ENCODE data around the gene TRAK1. TPM values are rescaled to one million over a fixed set of nuclear protein-coding genes. Genes with fewer than 3 reads are reported as not detected.

TRAK1 gene
- total and polyA plus RNA-seq, 10 donors, result 15.4 to 60.0 (median 47.8) TPM

DNA sequence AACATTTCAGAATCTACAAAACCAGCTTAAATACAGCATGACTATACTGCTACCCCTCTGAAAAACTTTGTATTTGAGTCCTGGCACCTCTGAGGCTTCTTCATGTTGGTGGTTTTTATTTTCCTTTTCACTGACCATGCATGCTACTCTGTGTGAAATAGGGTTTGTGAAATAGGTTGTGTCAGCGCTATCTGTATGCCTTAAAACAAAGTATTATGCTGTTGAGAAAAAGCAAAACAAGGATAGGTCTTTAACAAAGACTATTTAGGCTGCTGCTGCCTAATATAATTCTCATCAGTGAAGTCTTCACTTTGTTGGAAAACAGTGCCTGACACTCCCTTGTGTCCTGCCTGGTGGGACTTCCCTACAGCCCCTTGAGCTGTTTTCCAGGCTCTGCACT lies 28.7 kb upstream of the TRAK1 start:
- TF ChIP-seq POLR2AphosphoS5 (IDR thresholded peaks at IDR 0.05) (no peak), POLR2A (IDR thresholded peaks at IDR 0.05) (no peak)
- TF ChIP-seq, protein P1, sequence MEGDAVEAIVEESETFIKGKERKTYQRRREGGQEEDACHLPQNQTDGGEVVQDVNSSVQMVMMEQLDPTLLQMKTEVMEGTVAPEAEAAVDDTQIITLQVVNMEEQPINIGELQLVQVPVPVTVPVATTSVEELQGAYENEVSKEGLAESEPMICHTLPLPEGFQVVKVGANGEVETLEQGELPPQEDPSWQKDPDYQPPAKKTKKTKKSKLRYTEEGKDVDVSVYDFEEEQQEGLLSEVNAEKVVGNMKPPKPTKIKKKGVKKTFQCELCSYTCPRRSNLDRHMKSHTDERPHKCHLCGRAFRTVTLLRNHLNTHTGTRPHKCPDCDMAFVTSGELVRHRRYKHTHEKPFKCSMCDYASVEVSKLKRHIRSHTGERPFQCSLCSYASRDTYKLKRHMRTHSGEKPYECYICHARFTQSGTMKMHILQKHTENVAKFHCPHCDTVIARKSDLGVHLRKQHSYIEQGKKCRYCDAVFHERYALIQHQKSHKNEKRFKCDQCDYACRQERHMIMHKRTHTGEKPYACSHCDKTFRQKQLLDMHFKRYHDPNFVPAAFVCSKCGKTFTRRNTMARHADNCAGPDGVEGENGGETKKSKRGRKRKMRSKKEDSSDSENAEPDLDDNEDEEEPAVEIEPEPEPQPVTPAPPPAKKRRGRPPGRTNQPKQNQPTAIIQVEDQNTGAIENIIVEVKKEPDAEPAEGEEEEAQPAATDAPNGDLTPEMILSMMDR (IDR thresholded peaks at IDR 0.05 in 8 of 11, conservative IDR thresholded peaks at IDR 0.05 in 3 of 11), result no peak
- intact Hi-C loops (cut with DNase I; ENCODE audit: low total_unique reads), result no loop called here
- H3K36me3 ChIP-seq, result no peaks in the 10 kb centered on the region
- H3K27ac ChIP-seq, result peak overlapping the region; percentile 58 to 88 (median 80)
- no peaks in the 10 kb centered on the region for H3K9me3 ChIP-seq
- H3K27me3 ChIP-seq (replicated peaks in 1 of 7), result no peaks in the 10 kb centered on the region
- no peak overlapping the region for H3K4me3 ChIP-seq
- peaks cover 43 to 100% (median 84%) of the 10 kb centered on the region in 6 donors for H3K4me1 ChIP-seq
- 78 to 93% (median 89%) methylated on average over 1 of the region's 1 CpG for WGBS, 5 donors
- DNase-seq, result no peak

DNA sequence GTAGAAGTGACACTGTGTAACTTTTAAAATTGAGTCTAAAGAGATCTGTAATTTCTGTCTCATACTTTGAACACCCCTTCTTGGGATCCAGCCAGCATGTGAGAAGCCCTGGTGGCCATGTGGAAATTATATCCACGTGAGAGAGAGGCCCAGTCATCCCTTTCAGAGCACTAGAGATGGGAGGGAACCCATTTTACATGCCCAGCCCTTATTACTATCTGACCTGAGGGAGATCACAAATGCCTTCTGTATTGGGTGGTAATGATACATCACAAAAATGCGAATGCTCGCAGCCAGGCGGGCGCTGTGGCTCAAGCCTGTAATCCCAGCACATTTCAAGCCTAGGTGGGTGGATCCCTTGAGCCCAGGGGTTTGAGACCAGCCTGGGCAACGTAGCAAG lies 27.3 kb upstream of the TRAK1 start:
- peaks cover 48 to 100% (median 85%) of the 10 kb centered on the region in 6 donors for H3K4me1 ChIP-seq
- intact Hi-C loops (cut with DNase I; ENCODE audit: low total_unique reads), result no loop called here
- 84 to 91% (median 86%) methylated on average over 6 of the region's 6 CpGs for WGBS, 5 donors
- peak overlapping the region; percentile 32 to 88 (median 80) for H3K27ac ChIP-seq
- no peak overlapping the region for H3K4me3 ChIP-seq
- DNase-seq, result no peak
- no peak for TF ChIP-seq POLR2A (IDR thresholded peaks at IDR 0.05)
- TF ChIP-seq, protein P1 (IDR thresholded peaks at IDR 0.05 in 8 of 11, conservative IDR thresholded peaks at IDR 0.05 in 3 of 11), result no peak
- TF ChIP-seq POLR2AphosphoS5 (IDR thresholded peaks at IDR 0.05), result no peak
- H3K36me3 ChIP-seq, result no peaks in the 10 kb centered on the region
- H3K27me3 ChIP-seq (replicated peaks in 1 of 7), result no peaks in the 10 kb centered on the region
- no peaks in the 10 kb centered on the region for H3K9me3 ChIP-seq

DNA sequence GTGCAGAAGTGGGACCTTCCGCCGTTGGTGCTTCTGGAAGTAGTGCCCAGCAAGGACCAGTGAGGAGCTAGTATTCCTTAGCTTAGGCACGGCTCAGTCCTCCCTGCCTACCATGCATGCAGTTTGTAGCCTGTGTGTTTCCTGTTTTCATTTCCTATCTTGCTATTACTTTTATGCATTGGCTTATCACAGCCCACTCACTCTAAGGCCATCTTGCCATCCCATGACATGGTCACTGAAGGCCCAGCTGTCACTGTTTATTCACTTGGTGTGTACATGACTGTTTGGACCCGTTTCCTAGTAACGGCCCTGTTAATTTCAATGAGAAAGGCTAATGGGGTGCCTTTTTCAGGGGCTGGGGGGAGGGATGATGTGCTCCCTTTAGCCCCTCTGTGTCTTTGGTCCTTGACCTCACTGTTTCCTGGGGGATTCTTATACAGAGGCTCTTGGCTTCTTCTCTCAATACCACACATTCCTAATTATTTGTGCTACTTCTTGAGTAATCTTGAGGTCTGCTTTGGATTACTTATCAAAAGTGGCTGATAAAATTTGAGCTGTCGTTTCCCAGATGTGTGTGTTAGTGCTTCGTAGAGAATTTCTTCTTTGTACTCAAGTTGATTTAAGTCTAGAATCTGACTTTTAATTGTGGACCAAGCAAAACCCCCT lies 24.5 kb upstream of the TRAK1 start:
- H3K27me3 ChIP-seq (replicated peaks in 1 of 7), result no peaks in the 10 kb centered on the region
- no peaks in the 10 kb centered on the region for H3K36me3 ChIP-seq
- peak overlapping the region; percentile 71 to 88 (median 82) for H3K27ac ChIP-seq
- peaks cover 40 to 100% (median 82%) of the 10 kb centered on the region in 6 donors for H3K4me1 ChIP-seq
- DNase-seq, result peak; percentile 70
- no peaks in the 10 kb centered on the region for H3K9me3 ChIP-seq
- TF ChIP-seq, protein P1 (IDR thresholded peaks at IDR 0.05 in 8 of 11, conservative IDR thresholded peaks at IDR 0.05 in 3 of 11), result no peak
- no peak for TF ChIP-seq POLR2A (IDR thresholded peaks at IDR 0.05)
- peak in 2 of 3 donors; percentile 17 to 55 for TF ChIP-seq POLR2AphosphoS5 (IDR thresholded peaks at IDR 0.05)
- intact Hi-C loops (cut with DNase I; ENCODE audit: low total_unique reads), result loop anchor here (5.0 kb wide), 1 partner anchor 44 kb away; no protein-coding TSS in a partner anchor
- peak overlapping the region in 1 of 8 donors; percentile 17 for H3K4me3 ChIP-seq
- WGBS, 5 donors, result 37 to 54% (median 45%) methylated on average over 7 of the region's 7 CpGs

- no peaks in the 10 kb centered on the region for H3K36me3 ChIP-seq
- peaks cover 45 to 100% (median 82%) of the 10 kb centered on the region in 6 donors for H3K4me1 ChIP-seq
- TF ChIP-seq POLR2AphosphoS5 (IDR thresholded peaks at IDR 0.05) (no peak), POLR2A (IDR thresholded peaks at IDR 0.05) (no peak)
- TF ChIP-seq, protein P1 (IDR thresholded peaks at IDR 0.05 in 8 of 11, conservative IDR thresholded peaks at IDR 0.05 in 3 of 11), result no peak
- no peaks in the 10 kb centered on the region for H3K27me3 ChIP-seq (replicated peaks in 1 of 7)
- intact Hi-C loops (cut with DNase I; ENCODE audit: low total_unique reads), result loop anchor here (5.0 kb wide), 1 partner anchor 45 kb away; no protein-coding TSS in a partner anchor
- DNase-seq, result no peak
- H3K9me3 ChIP-seq, result no peaks in the 10 kb centered on the region
- 32 to 52% (median 34%) methylated on average over 3 of the region's 3 CpGs for WGBS, 5 donors
- peak overlapping the region; percentile 71 to 88 (median 82) for H3K27ac ChIP-seq
- peak overlapping the region in 1 of 8 donors; percentile 17 for H3K4me3 ChIP-seq
Observed at GRCh38 chr3:42067326-42067725, 23.8 kb upstream of the TRAK1 start.
